A673 (cell line): ENCODE results near the gene RAD21L1. TPM values are rescaled to one million over a fixed set of nuclear protein-coding genes. Genes with fewer than 3 reads are reported as not detected.

Source experiments
- BruUV-seq: library from RNA; stranded (reverse); fragments of 400-500 nt; replicated peaks from 2 replicates; lab custom pipeline; 2021; lab: Mats Ljungman, UMichigan
- CTCF ChIA-PET: fragments of 300-600 bp; sonication (Branson Sonifier 250); formaldehyde crosslinking; loops from one replicate; lab custom pipeline; 2022; ENCODE audit warnings: antibody characterized with exemption; lab: Charles Lee
- POLR2A ChIA-PET: fragments of 300-600 bp; sonication (Branson Sonifier 250); formaldehyde crosslinking; loops from one replicate; lab custom pipeline; 2022; ENCODE audit warnings: antibody characterized with exemption; ENCODE audit not compliant: low non-redundant PET; lab: Charles Lee
- DNase-seq: peaks from one replicate; pipeline ENCODE4 v3.0.0-alpha.2; 2015; ENCODE audit warnings: low spot score
- H3K27ac ChIP-seq: fragments of 200-600 bp; sonication (generic); 2 replicates; pipeline ENCODE4 v1.5.1; 2016; ENCODE audit warnings: mixed run types, low read depth, mild to moderate bottlenecking, mixed read lengths, antibody characterized with exemption, low read length; ENCODE audit not compliant: poor library complexity, severe bottlenecking
- H3K27me3 ChIP-seq: fragments of 200-600 bp; sonication (generic); replicated peaks from 2 replicates; pipeline ENCODE4 v1.6.1; 2017; ENCODE audit warnings: mixed run types, low read depth, mild to moderate bottlenecking, mixed read lengths, antibody characterized with exemption, low read length; ENCODE audit not compliant: insufficient read depth, poor library complexity
- H3K36me3 ChIP-seq: fragments of 200-600 bp; sonication (generic); 2 replicates; pipeline ENCODE4 v1.6.1; 2016; ENCODE audit warnings: mixed run types, mild to moderate bottlenecking, mixed read lengths, antibody characterized with exemption, low read length; ENCODE audit not compliant: insufficient read depth, poor library complexity, severe bottlenecking
- H3K4me1 ChIP-seq: fragments of 200-600 bp; sonication (generic); 2 replicates; pipeline ENCODE4 v1.6.1; 2017; ENCODE audit warnings: mixed run types, mild to moderate bottlenecking, mixed read lengths, antibody characterized with exemption, low read length; ENCODE audit not compliant: insufficient read depth, poor library complexity, severe bottlenecking
- H3K4me3 ChIP-seq: fragments of 200-600 bp; sonication (generic); 2 replicates; pipeline ENCODE4 v1.5.1; 2016; ENCODE audit warnings: low read depth, mixed run types, mild to moderate bottlenecking, mixed read lengths, low read length; ENCODE audit not compliant: poor library complexity, severe bottlenecking
- H3K9me3 ChIP-seq: fragments of 200-600 bp; sonication (generic); 2 replicates; pipeline ENCODE4 v1.6.1; 2016; ENCODE audit warnings: mixed run types, low read depth, mild to moderate bottlenecking, mixed read lengths, antibody characterized with exemption, low read length; ENCODE audit not compliant: poor library complexity, severe bottlenecking
- CTCF ChIP-seq: fragments of 300-800, 200-600 bp; sonication (generic); conservative IDR thresholded peaks from 2 replicates; pipeline ENCODE4 v1.5.1; 2017; ENCODE audit warnings: low read depth, mild to moderate bottlenecking, antibody characterized with exemption, low read length, moderate library complexity, mixed read lengths
- EZH2 ChIP-seq: fragments of 200-600 bp; sonication (generic); IDR thresholded peaks from 2 replicates; pipeline ENCODE4 v1.6.1; 2017; ENCODE audit warnings: borderline replicate concordance, low read depth, mild to moderate bottlenecking, mixed read lengths, antibody characterized with exemption, low read length; ENCODE audit not compliant: poor library complexity, severe bottlenecking
- intact Hi-C: fragments of 100-400 bp; cut with micrococcal nuclease; formaldehyde crosslinking; loops from one replicate; pipeline ENCODE4 v1.10.0; 2022; ENCODE audit not compliant: unreplicated experiment
- total RNA-seq: library from RNA; stranded (reverse); gene quantifications from 2 replicates; pipeline ENCODE4 v1.2.3, GENCODE V29; 2021

The RAD21L1 gene
- total RNA-seq, 1 experiment from 2014 or later: not detected

GRCh38 chr20:1203630-1204029 is 22.2 kb upstream of the RAD21L1 start:
- Histone ChIP-seq H3K27me3 (no peaks in the 10 kb centered on the region), H3K4me1 (no peaks in the 10 kb centered on the region), H3K36me3 (no peaks in the 10 kb centered on the region), H3K4me3 (no peak overlapping the region), H3K9me3 (no peaks in the 10 kb centered on the region), H3K27ac (no peak overlapping the region)
- POLR2A ChIA-PET: interaction anchor here (0.6 kb wide), 1 partner anchor 137 kb away, joined by 3 read pairs; no protein-coding TSS in a partner anchor
- no peak for TF ChIP-seq CTCF
- TF ChIP-seq EZH2: no peak
- DNase-seq: no peak
- BruUV-seq: no TSS peak
- CTCF ChIA-PET: interaction anchor here (0.7 kb wide), 1 partner anchor 19 kb away, joined by 3 read pairs; no protein-coding TSS in a partner anchor
- intact Hi-C loops: loop anchor here (10.0 kb wide), 1 partner anchor 229 kb away; no protein-coding TSS in a partner anchor

- Histone ChIP-seq H3K4me3 (no peak overlapping the region), H3K36me3 (no peaks in the 10 kb centered on the region), H3K27ac (no peak overlapping the region), H3K4me1 (no peaks in the 10 kb centered on the region), H3K27me3 (no peaks in the 10 kb centered on the region), H3K9me3 (no peaks in the 10 kb centered on the region)
- intact Hi-C loops: loop anchor here (10.0 kb wide), 1 partner anchor 229 kb away; no protein-coding TSS in a partner anchor
- ChIA-PET CTCF (no interaction called here), POLR2A (no interaction called here)
- DNase-seq: no peak
- BruUV-seq: no TSS peak
- TF ChIP-seq EZH2 (no peak), CTCF (no peak)
Observed at GRCh38 chr20:1204113-1204512, 21.7 kb upstream of the RAD21L1 start.

- H3K4me3 ChIP-seq: no peak overlapping the region
- H3K4me1 ChIP-seq: no peaks in the 10 kb centered on the region
- no TSS peak for BruUV-seq
- TF ChIP-seq CTCF (no peak), EZH2 (no peak)
- intact Hi-C loops: loop anchor here (10.0 kb wide), 1 partner anchor 230 kb away; no protein-coding TSS in a partner anchor
- POLR2A ChIA-PET: no interaction called here
- H3K27me3 ChIP-seq: no peaks in the 10 kb centered on the region
- CTCF ChIA-PET: no interaction called here
- H3K36me3 ChIP-seq: no peaks in the 10 kb centered on the region
- no peak overlapping the region for H3K27ac ChIP-seq
- H3K9me3 ChIP-seq: no peaks in the 10 kb centered on the region
- DNase-seq: no peak
Observed at GRCh38 chr20:1204576-1204975, 21.3 kb upstream of the RAD21L1 start.
